HFF-Myc (cell line): ENCODE measurements around the gene PRKCE.

ENCODE experiments used
- DNase-seq: peaks from one replicate; pipeline ENCODE4 v3.0.0-alpha.2; 2011; ENCODE audit warnings: low read depth; ENCODE audit errors: extremely low read depth
- H3K4me3 ChIP-seq: replicated peaks from 2 replicates; pipeline ENCODE4 v1.5.1; 2011; ENCODE audit warnings: low read depth, mild to moderate bottlenecking, control low read depth, low read length
- CTCF ChIP-seq: IDR thresholded peaks from 2 replicates; pipeline ENCODE4 v1.5.1; 2012; ENCODE audit warnings: mild to moderate bottlenecking, low read depth, low read length, control low read depth; ENCODE audit errors: missing control alignments

PRKCE gene

GRCh38 chr2:45892757-45893156 lies 241.3 kb downstream of the PRKCE start:
- no peak for DNase-seq
- no peak for TF ChIP-seq CTCF
- no peak overlapping the region for H3K4me3 ChIP-seq

- no peak overlapping the region for H3K4me3 ChIP-seq
- DNase-seq: no peak
- TF ChIP-seq CTCF: no peak
Observed at GRCh38 chr2:45894211-45894610, 242.7 kb downstream of the PRKCE start.

- TF ChIP-seq CTCF: no peak
- DNase-seq: peak; percentile 29
- H3K4me3 ChIP-seq: no peak overlapping the region
Observed at GRCh38 chr2:45895241-45895861, 243.9 kb downstream of the PRKCE start.

GRCh38 chr2:45896311-45896710 lies 244.8 kb downstream of the PRKCE start:
- no peak overlapping the region for H3K4me3 ChIP-seq
- DNase-seq: no peak

GRCh38 chr2:45897842-45898241 lies 246.4 kb downstream of the PRKCE start:
- H3K4me3 ChIP-seq: no peak overlapping the region
- DNase-seq: no peak
- no peak for TF ChIP-seq CTCF

More at GRCh38 chr2:45896311-45896710, 244.8 kb downstream of the PRKCE start:
- no peak for TF ChIP-seq CTCF

DNA sequence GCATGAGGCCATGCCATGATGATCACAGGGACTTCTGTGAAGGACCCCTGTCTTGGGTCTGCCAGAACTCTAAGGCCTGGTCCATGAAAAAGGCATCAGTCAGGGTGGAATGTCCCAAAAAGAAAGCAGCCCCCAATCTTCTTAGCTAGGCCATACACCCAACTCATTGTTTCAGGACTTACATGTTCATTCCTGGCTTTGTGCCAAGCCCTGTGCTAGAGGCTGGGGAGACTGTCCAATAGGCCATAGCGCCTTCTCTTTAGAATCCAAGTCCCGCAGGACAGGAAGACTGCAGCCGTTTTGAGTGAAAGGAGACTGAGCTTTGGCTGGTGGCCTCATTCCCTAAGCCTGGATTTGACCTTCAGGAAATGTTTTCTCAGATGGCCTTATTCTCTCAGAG lies 247.3 kb downstream of the PRKCE start:
- no peak overlapping the region for H3K4me3 ChIP-seq
- no peak for DNase-seq
- TF ChIP-seq CTCF: no peak

DNA sequence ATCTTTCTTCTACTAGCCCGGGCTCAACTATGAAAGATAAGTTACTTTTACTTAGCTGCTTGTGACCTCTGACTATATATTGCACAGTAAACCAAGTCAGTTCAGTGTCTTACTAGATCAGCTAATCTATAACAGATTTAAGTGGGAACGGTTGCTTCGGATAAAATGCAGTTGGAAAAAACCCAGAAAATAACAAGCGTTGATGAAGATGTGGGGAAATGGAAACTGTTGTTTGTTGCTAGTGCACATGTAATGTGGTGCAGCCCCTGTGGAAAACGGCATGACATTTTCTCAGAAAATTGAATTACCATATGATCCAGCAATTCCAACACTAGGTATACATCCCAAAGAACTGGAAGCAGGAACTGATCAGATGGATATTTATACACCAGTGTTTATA lies 248.5 kb downstream of the PRKCE start:
- no peak for DNase-seq

More for the DNA sequence above, 248.5 kb downstream of the PRKCE start:
- H3K4me3 ChIP-seq: no peak overlapping the region
- TF ChIP-seq CTCF: no peak
